OCI-LY3 (cell line): ENCODE results near the gene CTNND2.

Source experiments
- EZH2phosphoT487 ChIP-seq: fragments of 200-600 bp; shearing (Covaris generic); IDR thresholded peaks from 2 replicates; pipeline ENCODE4 v1.6.1; 2018; ENCODE audit warnings: antibody characterized with exemption, mixed run types, low read depth
- TF ChIP-seq, protein P1 (sequence below): fragments of 200-600, 300-600 bp; sonication (generic); IDR thresholded peaks from 2 replicates; pipeline ENCODE4 v1.5.1; 2014; ENCODE audit warnings: antibody characterized with exemption, low read length, low read depth

DNA sequence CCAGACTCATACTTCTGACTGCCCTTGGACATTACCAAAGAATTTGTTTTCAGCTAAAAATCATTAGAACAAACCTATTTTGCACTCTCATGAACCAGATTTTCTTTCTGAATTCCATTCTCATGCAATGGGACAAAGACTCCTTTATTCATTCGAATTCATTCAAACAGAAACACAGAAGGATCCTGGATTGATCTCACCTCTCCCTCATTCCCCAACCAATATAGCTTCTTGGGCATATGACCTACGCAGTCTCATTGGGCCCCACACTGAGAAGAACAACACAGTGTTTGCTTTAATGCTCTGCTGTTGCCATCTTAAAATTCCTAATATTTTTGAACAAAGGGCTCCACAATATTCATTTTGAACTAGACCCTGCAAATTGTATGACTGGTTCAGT lies 392.4 kb downstream of the CTNND2 start:
- TF ChIP-seq, protein P1, sequence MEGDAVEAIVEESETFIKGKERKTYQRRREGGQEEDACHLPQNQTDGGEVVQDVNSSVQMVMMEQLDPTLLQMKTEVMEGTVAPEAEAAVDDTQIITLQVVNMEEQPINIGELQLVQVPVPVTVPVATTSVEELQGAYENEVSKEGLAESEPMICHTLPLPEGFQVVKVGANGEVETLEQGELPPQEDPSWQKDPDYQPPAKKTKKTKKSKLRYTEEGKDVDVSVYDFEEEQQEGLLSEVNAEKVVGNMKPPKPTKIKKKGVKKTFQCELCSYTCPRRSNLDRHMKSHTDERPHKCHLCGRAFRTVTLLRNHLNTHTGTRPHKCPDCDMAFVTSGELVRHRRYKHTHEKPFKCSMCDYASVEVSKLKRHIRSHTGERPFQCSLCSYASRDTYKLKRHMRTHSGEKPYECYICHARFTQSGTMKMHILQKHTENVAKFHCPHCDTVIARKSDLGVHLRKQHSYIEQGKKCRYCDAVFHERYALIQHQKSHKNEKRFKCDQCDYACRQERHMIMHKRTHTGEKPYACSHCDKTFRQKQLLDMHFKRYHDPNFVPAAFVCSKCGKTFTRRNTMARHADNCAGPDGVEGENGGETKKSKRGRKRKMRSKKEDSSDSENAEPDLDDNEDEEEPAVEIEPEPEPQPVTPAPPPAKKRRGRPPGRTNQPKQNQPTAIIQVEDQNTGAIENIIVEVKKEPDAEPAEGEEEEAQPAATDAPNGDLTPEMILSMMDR, result no peak
- TF ChIP-seq EZH2phosphoT487, result no peak
